Neural crest cell (in vitro differentiated cells): ENCODE measurements around the gene NAE1. TPM values are rescaled to one million over a fixed set of nuclear protein-coding genes. Genes with fewer than 3 reads are reported as not detected.

Experiments
- DNase-seq: peaks from one replicate; pipeline ENCODE4 v3.0.0; 2021; ENCODE audit warnings: low read depth, mixed read lengths, low spot score
- H3K27ac Mint-ChIP-seq: one replicate; pipeline ENCODE4 v1.8.0; 2021; ENCODE audit warnings: mild to moderate bottlenecking, mixed read lengths; ENCODE audit not compliant: unreplicated experiment
- H3K27me3 Mint-ChIP-seq: 2 replicates; pipeline ENCODE4 v1.8.0; 2021; ENCODE audit warnings: low read depth, mild to moderate bottlenecking, mixed read lengths
- H3K36me3 Mint-ChIP-seq: 2 replicates; pipeline ENCODE4 v1.8.0; 2021; ENCODE audit warnings: low read depth, mild to moderate bottlenecking, mixed read lengths
- H3K4me1 Mint-ChIP-seq: 2 replicates; pipeline ENCODE4 v1.8.0; 2021; ENCODE audit warnings: mixed read lengths
- H3K4me3 Mint-ChIP-seq: one replicate; pipeline ENCODE4 v1.8.0; 2021; ENCODE audit warnings: mild to moderate bottlenecking, mixed read lengths
- H3K9me3 Mint-ChIP-seq: 2 replicates; pipeline ENCODE4 v1.8.0; 2021; ENCODE audit warnings: mixed read lengths
- CTCF ChIP-seq: fragments of 200-600 bp; sonication (generic); conservative IDR thresholded peaks from 2 replicates; pipeline ENCODE4 v1.5.0; 2021; ENCODE audit warnings: antibody characterized with exemption, mild to moderate bottlenecking
- total RNA-seq: library from RNA; stranded (reverse); gene quantifications from 2 replicates; pipeline ENCODE4 v1.2.1, GENCODE V29; 2021

The NAE1 gene
- total RNA-seq, 1 donor from 2014 or later: 156 TPM

- peak overlapping the region; percentile 78 for H3K4me3 Mint-ChIP-seq
- H3K27ac Mint-ChIP-seq: no peak overlapping the region
- no peak for DNase-seq
- H3K36me3 Mint-ChIP-seq: peaks cover 6% of the 10 kb centered on the region
- TF ChIP-seq CTCF: no peak
- no peaks in the 10 kb centered on the region for H3K9me3 Mint-ChIP-seq
- peaks cover 32% of the 10 kb centered on the region for H3K4me1 Mint-ChIP-seq
- peaks cover 17% of the 10 kb centered on the region for H3K27me3 Mint-ChIP-seq
Measured at GRCh38 chr16:66752958-66753357, 77.8 kb downstream of the NAE1 start.

Other genes starting within 250 kb of the NAE1 start
- 89.2 and 91.6 TPM in 2 replicates for gene CMTM3, start 226.3 kb downstream of the NAE1 start, total RNA-seq
- 31.7 and 32.5 TPM in 2 replicates for gene CMTM4, start 134.2 kb downstream of the NAE1 start, total RNA-seq
- 125 and 127 TPM in 2 replicates for gene DYNC1LI2, start 79.4 kb downstream of the NAE1 start, total RNA-seq
- gene TERB1, start 29.4 kb downstream of the NAE1 start, total RNA-seq: 0.25 and 0.26 TPM in 2 replicates
- gene CA7, start 13.4 kb upstream of the NAE1 start, total RNA-seq: not detected in 2 replicates
- 18.0 and 22.7 TPM in 2 replicates for gene PDP2, start 49.5 kb upstream of the NAE1 start, total RNA-seq
- not detected in 2 replicates for gene CDH16, start 87.9 kb upstream of the NAE1 start, total RNA-seq
- 0.20 and 0.54 TPM in 2 replicates for gene RRAD, start 94.6 kb upstream of the NAE1 start, total RNA-seq
- gene CIAO2B, start 103.4 kb upstream of the NAE1 start, total RNA-seq: 73.8 and 77.5 TPM in 2 replicates
- 50.1 and 52.5 TPM in 2 replicates for gene CES2, start 104.5 kb upstream of the NAE1 start, total RNA-seq
- 2.4 and 3.2 TPM in 2 replicates for gene CES3, start 130.3 kb upstream of the NAE1 start, total RNA-seq
- gene CES4A, start 157.6 kb upstream of the NAE1 start, total RNA-seq: 1.8 TPM in 2 replicates
- gene CBFB, start 198.2 kb upstream of the NAE1 start, total RNA-seq: 106 TPM in 2 replicates